ENCODE data around the gene WNT6.

The WNT6 gene

GRCh38 chr2:218890369-218890768 is 30.8 kb downstream of the WNT6 start:
- in situ Hi-C loops (cut with MboI; ENCODE audit: low sequenced_read_pairs), result no loop called here

GRCh38 chr2:218891275-218892135 is 31.9 kb downstream of the WNT6 start:
- in situ Hi-C loops (cut with MboI; ENCODE audit: low sequenced_read_pairs), result no loop called here

- in situ Hi-C loops (cut with MboI; ENCODE audit: low sequenced_read_pairs), result no loop called here
Observed at GRCh38 chr2:218892693-218893348, 33.2 kb downstream of the WNT6 start.

GRCh38 chr2:218893349-218894150 is 33.9 kb downstream of the WNT6 start:
- in situ Hi-C loops (cut with MboI; ENCODE audit: low sequenced_read_pairs), result no loop called here

- in situ Hi-C loops (cut with MboI; ENCODE audit: low sequenced_read_pairs), result no loop called here
Observed at GRCh38 chr2:218894151-218894879, 34.7 kb downstream of the WNT6 start.

GRCh38 chr2:218894880-218895157 is 35.2 kb downstream of the WNT6 start:
- in situ Hi-C loops (cut with MboI; ENCODE audit: low sequenced_read_pairs), result no loop called here

- in situ Hi-C loops (cut with MboI; ENCODE audit: low sequenced_read_pairs), result no loop called here
Observed at GRCh38 chr2:218895326-218895725, 35.7 kb downstream of the WNT6 start.

- in situ Hi-C loops (cut with MboI; ENCODE audit: low sequenced_read_pairs), result no loop called here
Observed at GRCh38 chr2:218895759-218896500, 36.3 kb downstream of the WNT6 start.

- in situ Hi-C loops (cut with MboI; ENCODE audit: low sequenced_read_pairs), result no loop called here
Observed at GRCh38 chr2:218896501-218897393, 37.1 kb downstream of the WNT6 start.

GRCh38 chr2:218897394-218898108 is 37.9 kb downstream of the WNT6 start:
- in situ Hi-C loops (cut with MboI; ENCODE audit: low sequenced_read_pairs), result no loop called here

- in situ Hi-C loops (cut with MboI; ENCODE audit: low sequenced_read_pairs), result no loop called here
Observed at GRCh38 chr2:218898109-218898878, 38.7 kb downstream of the WNT6 start.

- in situ Hi-C loops (cut with MboI; ENCODE audit: low sequenced_read_pairs), result no loop called here
Observed at GRCh38 chr2:218899147-218899546, 39.5 kb downstream of the WNT6 start.

- in situ Hi-C loops (cut with MboI; ENCODE audit: low sequenced_read_pairs), result no loop called here
Observed at GRCh38 chr2:218902427-218902826, 42.8 kb downstream of the WNT6 start.

GRCh38 chr2:218904176-218904575 is 44.6 kb downstream of the WNT6 start:
- in situ Hi-C loops (cut with MboI; ENCODE audit: low sequenced_read_pairs), result no loop called here

GRCh38 chr2:218908721-218909619 is 49.4 kb downstream of the WNT6 start:
- in situ Hi-C loops (cut with MboI; ENCODE audit: low sequenced_read_pairs), result no loop called here

GRCh38 chr2:218910741-218911140 is 51.1 kb downstream of the WNT6 start:
- in situ Hi-C loops (cut with MboI; ENCODE audit: low sequenced_read_pairs), result no loop called here

- in situ Hi-C loops (cut with MboI; ENCODE audit: low sequenced_read_pairs), result no loop called here
Observed at GRCh38 chr2:218920504-218920903, 60.9 kb downstream of the WNT6 start.

Data from HL-60/S4 treated with phorbol 12-myristate 13-acetate at 8.2 ng/mL for 4 days and 3 days (cell line).